NCI-H524 treated with DMSO at 0.1 percent for 48 hours (cell line): ENCODE data around the gene XXYLT1.
"Not testable (repeated sequence)": the region's sequence is repeated elsewhere in the genome, so short reads cannot be mapped to it uniquely, and the experiment has no call there.

Experiments used
- DNase-seq: peaks from one replicate; lab custom pipeline; 2025; lab: John Stamatoyannopoulos, UW

The XXYLT1 gene, protein sequence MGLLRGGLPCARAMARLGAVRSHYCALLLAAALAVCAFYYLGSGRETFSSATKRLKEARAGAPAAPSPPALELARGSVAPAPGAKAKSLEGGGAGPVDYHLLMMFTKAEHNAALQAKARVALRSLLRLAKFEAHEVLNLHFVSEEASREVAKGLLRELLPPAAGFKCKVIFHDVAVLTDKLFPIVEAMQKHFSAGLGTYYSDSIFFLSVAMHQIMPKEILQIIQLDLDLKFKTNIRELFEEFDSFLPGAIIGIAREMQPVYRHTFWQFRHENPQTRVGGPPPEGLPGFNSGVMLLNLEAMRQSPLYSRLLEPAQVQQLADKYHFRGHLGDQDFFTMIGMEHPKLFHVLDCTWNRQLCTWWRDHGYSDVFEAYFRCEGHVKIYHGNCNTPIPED

DNA sequence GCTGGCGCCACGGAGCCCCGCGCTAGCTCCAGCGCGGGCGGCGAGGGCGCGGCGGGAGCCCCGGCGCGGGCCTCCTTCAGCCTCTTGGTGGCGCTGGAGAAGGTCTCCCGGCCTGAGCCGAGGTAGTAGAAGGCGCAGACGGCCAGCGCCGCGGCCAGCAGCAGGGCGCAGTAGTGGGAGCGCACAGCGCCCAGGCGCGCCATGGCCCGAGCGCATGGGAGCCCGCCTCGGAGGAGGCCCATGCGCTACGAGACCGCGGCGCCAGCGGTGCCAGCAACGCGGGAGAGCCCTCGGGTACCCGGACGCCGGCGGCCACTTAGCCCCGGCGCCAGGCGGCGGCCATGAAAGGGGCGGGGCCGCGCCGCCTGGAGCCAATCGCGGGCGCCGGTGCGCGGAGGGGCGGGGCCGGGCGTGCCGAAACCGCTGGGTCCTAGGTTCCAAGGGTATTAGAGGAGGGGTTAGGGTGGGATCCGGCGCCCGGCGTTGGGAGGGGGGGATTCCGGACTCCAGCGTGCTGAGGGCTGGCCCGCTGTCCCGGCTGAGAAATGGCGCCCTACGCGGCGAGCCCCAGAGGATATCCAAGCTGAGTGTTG is at the start of gene XXYLT1:
Gene XXYLT1, minus strand, starts transcription at position 343 of the 593 bp plus-strand sequence. Its CDS starts 101 bp downstream, at position 242.
- peak; percentile 74 for DNase-seq

DNA sequence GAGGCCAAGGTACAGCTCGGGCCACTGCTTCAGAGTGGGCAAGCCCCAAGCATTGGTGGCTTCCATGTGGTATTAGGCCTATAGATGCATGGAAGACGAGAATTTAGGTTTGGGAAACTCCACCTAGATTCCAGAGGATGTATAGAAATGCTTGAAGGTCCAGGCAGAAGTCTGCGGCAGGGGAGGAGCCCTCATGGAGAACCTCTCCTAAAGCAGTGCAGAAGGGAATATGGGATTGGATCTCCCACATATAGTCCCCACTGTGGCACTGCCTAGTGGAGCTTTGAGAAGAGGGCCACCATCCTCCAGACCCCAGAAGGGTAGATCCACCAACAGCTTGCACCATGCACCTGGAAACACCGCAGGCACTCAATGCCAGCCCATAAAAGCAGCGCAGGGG is 48.1 kb upstream of the XXYLT1 start:
- no peak for DNase-seq

DNA sequence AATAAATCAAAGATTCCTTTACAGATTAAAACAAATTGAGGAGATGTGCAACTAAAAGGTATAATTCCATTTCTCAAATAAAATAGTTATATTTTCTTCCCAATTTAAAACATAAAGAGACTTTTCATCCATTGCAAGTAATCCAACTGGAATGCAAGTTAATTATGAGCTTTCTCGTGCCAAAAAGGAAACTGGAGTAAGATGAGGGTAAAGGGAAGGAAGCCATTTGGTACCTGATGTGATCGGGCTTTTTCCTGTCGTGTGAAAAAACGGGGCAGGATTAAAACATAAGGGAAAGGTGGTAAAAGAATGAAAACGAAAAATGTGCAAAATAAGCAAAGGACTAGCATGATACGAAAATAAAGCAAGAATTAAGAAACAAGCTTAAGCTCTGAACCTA is 41.8 kb upstream of the XXYLT1 start:
- no peak for DNase-seq

DNA sequence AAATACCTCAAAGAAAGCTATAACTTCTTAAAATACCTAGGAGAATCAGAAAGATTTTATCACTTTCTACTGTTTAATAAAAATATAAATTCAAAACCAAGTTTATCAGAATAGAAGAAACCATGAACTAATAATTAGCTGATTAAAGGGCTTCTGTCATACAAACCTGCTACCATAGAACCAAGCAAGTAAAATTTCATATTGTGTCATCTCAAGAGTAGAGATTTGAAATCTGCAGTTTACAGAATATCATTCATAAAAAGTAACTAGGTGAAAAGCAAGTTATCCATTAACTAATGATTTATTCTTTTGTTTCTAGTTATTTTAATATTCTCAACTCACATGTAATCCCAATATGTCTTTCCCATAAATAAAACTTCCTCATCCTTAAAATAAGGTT is 36.8 kb upstream of the XXYLT1 start:
- no peak for DNase-seq

DNA sequence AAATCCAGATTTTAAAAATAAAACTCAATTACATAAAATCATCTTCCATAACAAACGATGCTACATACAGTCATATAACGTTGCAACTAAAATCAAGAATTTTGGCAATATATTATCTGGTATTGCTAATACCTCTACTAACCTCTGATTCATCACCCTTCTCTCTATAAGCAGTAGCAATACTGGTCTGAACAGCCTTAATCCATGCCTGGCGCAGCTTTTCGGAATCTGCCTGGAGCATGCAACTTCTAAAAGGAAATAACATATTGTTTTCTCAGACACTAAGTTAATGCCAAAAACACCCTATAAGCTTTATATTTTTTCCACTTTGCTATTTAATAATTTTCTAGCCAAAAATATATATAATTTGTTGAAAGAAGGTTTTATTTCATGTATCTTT is 35.4 kb upstream of the XXYLT1 start:
- no peak for DNase-seq

DNA sequence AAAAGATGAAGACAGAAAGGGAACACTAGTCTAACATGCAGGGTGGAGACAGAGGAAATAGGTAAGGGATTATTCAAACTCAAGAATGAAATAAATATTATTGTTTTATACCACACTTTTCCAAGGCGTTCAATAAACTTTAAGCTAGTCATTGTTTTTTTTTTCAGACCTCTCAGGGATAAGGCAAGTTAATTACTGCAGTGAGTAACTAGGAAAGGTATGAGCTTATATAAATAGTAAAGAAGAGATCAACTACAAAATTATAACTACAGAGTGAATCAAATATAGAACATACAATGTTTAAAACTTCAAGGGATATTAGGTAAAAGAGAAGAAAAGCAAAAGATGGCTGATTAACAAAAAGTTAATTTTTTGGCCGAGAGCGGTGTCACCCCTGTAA is 31.5 kb upstream of the XXYLT1 start:
- DNase-seq: no peak

DNA sequence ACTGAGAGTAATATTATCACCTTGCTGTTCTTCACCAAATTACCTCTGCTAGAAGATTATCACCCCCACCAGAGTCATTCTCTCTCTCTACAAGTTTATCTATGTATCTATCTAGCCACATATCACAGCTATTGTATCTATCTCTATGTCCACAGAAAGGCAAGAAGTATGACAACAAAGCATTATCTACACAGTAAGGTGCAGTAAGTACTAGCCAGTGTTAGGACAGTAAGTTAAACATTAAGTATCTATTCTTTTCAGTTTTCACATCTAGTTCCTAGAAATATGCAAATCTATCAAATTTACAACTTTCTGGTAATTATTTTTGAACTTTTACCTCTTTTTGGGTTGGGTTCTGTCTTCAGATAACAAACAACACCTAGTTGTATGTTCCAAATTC is 26.5 kb upstream of the XXYLT1 start:
- DNase-seq: no peak

DNA sequence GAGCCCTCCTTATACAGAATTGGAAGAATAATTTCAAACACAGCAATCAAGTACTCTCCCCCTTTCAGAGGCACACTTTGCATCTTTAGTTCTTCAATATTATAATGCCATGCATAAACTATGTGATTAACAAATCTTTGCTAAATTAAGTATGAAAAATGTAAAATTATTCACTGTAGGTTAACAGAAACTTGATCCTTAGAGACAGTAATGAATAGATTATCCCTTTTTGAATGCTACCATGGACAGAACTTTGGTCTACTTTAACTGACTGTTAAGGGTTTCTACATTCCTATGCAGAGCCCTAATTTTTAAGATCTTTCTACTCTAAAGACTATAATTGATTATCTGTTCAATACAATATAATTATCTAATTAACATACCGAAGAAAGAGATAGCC is 25.7 kb upstream of the XXYLT1 start:
- DNase-seq: no peak

DNA sequence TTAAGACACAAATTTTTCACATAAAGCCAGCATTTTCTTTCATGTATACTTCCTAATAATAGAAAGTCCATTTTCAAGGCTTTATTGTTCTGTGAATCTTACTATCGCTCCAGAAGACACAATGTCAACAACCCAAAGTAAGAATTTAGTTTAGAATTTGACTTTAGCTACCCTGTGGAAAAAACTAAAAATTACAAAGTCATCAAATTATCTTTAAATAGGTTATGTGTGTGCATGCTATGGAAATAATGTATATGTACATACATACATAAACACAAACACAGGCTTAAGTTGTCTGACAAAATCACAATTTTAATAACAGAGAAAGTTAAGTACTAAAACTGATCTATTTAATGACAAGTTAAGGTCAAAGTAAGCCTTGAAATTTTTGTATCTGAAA is 20.2 kb upstream of the XXYLT1 start:
- DNase-seq: no peak

DNA sequence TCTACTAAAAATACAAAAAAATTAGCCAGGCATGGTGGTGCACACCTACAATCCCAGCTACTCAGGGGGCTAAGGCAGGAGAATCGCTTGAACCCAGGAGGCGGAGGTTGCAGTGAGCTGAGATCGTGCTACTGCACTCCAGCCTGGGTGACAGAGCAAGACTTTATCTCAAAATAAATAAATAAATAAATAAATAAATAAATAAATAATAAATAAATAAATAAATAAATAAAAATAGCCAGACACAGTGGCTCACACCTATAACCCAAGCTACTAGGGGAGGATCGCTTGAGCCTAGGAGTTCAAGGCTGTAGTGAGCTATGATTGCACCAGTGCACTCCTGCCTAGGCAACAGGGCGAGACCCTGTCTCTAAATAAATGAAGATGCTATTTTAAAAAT is 19.7 kb upstream of the XXYLT1 start:
- not testable (repeated sequence) for DNase-seq

DNA sequence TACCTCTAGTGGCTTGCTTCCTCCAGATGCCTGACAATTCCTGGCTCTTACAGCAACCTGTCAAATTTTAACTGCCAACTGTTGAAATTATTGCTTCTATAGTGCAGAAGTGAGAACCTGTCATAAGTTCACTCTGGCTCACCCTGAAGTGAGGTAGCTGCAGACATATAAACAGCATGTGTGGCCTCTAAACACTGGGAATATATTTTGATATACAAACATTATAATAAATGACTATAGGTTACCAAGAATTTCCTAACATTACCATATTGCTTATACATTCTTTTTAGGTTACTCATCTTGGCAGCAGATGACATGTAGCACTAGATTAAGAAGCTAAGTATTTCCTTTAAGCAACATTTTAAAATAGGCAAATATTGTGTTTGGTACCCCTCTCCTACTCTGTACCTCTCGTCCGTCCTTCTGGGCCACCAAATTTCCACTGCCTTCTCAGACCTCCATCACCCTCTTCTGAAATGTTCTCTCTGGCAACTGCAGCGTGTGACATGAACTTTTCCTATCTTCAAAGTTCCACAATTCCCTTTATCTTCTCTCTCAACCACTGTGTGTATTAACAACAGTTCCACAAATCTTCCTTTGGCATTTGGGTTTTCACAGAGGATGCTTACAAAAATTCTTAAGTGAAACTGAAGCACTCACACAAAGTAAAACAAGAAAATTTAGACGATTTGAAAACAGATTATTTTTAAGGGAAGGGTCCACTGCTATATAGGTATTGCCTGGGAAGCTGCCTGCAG is 15.3 kb upstream of the XXYLT1 start:
- no peak for DNase-seq

DNA sequence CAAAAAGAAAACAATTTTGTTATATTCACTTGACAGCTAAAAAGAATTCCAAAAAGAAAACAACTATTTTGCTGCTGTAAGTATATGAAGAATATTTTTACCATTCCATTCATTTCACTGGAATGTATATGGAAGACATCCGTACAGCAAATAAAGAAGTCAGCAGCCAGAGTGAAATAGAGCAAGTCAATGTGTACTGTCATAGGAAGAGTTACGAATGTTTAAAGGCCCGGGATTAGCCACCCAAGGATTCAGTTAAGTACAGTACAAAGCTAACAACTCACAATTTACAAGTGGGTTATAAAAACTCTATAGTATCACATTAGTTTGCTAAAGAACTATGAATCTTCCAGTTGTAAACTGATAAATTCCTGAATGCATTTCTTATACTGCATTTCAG is 14.4 kb upstream of the XXYLT1 start:
- DNase-seq: no peak

DNA sequence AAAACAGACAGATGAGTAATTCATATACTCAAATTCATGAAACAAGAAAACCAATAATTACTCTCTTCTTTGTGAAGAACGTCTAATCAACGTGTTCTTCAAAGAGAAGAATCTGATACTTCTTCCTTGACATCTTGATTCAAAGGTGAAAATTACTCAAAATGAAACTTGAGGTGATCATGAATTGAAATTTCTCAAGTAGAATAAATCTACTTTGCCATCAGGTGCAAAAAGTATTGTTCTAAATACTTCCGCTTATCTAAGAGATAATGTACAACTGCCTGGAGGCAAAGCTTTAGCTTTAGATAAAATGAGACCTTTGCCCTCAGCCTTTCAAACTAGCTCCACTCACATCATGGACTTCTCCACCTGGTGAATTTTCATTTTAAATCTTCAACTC is 13.9 kb upstream of the XXYLT1 start:
- no peak for DNase-seq

DNA sequence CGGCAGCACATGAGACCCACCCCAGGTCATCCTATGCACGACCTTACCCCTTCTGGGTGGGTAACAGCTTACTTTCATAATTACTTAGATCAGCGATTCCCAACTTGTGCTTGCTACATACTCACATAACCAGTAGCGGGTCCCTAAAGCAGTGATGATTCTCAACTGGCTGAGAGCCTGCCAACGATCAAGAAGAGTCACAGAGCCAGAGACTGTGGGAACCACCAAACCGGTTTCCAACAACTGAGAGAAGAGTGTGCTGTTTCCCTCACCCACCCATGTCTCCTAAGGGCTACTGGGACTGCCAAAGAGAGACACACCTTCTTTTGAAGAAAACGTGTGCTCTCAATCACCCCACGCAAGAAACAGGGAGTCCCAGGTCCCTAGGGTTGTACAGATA is 12.0 kb upstream of the XXYLT1 start:
- no peak for DNase-seq

DNA sequence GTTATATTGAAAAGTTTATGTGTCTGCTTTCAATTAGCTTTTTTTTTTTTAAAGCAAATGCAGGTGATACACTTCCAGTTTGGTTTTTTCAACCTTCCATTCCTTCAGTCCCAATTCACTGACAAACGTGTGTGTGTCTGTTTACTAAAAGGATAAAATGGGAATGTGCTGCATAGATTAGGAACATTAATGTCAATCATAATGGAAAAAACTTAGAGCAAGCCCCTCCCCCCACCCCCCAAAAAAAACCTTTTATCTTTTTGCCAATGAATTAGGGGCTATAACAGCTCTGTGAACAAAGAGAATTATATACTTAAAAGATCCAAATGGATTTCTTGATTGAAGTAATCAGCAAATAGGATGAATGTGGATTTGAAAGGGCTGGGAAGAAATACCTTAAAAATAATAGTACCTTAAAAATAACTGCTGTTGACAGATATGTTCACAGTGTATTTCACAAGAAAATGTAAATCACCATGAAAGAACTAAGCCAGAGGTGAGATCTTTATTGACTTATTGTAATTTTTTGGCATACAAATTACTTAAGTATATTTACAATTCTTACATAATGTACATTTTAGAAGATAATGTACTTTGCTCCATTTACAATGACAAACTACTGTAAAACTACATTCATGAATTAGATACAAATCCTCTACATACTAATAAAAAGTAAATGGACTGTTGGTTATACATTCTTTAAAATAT is 3.5 kb upstream of the XXYLT1 start:
- DNase-seq: no peak

DNA sequence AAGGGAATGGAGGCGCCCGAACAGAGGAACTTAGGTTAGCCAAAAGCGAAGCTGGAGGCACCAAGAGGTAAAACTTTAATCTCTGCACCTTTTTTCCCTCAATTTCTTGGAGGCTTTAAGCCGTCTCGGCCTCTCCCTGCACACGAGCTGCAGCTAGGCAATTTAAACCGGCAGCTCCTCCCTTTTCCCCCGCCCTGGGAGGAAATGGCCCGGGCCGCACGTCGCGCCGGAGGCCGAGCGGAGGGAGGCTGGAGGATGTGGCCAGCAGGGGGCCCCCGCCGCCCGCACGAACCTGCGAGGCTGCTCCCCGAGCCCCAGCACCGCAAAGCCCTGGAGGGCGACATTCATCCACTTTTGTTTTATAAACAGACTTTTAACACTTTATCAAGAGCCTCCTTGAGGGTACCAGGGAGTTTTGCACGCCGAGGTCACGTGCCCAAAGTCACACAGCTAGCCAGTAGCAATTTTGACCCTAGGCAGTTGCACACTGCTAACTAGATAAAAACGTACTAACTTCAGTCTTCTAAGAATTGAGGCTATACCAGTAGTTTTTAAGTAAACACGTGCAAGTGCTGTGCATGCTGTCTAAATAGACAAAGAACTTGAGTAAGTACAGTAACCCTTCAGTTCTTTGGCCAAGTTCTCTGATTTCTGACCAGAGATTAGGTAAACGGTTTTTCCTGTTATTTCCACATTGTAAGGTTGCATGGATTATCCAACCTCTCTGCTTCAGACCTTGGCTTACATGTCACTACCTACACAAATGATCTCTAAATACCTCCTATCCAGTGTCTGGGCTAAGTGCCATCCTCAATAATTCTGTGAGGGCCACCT is 668 bp upstream of the XXYLT1 start:
- DNase-seq: peak; percentile 74

DNA sequence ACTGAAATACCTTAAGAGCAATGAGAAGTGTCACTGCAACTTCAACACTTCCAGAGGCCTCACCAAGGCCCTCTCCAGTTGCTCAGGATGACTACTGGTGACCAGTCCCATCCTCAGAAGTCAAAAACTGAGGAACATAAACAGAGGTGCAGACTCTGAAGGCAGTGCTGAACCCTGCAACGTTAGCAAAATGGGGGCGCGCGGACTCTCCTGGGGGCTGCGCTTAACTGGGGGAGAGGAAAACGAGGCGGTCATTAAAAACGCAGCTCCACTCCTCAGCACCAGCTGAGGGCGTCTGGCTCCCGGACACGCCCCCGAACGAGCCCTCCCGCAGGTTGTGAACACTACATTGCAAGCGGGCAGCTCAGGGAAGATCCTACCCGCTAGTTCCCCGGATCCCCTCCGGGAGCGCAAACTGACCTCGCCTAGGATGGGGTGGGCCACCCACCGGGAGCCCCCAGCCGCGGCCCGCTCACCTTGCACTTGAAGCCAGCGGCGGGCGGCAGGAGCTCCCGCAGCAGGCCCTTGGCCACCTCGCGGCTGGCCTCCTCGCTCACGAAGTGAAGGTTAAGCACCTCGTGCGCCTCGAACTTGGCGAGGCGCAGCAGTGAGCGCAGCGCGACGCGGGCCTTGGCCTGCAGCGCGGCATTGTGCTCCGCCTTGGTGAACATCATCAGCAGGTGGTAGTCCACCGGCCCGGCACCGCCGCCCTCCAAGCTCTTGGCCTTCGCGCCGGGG is 711 bp downstream of the XXYLT1 start:
- peak; percentile 10 for DNase-seq

DNA sequence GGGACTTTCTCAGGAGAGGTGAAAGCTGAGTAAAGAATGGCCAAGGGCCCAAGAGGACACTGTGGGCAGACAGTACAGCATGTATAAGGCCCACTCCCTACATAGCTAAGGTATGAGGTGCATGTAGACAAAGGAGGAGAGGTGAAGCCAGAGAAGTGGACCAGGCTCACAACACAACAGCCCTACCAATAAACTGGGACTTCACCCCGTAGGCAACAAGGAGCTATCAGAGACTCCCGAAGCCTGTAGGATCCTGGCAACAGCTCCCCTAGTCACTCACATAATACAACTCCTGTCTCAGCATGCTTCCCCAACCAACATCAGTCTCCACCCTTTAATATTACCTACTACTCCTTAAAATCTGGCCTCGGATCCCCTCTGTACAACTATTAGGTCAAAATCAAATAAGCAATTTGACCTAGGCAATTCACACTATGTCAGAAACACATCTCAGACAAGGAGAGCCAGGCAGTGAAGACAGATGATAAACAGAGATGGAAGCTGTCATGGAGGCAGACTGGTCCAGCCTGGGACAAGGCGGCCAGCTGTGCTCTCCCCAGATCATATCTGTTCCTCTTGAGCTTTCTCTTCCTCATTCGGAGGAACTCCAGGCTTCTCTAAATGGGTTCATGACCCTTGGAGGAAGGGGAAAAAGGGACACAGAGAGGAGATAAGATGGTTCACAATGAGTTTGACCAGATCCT is 1.4 kb downstream of the XXYLT1 start:
- no peak for DNase-seq

DNA sequence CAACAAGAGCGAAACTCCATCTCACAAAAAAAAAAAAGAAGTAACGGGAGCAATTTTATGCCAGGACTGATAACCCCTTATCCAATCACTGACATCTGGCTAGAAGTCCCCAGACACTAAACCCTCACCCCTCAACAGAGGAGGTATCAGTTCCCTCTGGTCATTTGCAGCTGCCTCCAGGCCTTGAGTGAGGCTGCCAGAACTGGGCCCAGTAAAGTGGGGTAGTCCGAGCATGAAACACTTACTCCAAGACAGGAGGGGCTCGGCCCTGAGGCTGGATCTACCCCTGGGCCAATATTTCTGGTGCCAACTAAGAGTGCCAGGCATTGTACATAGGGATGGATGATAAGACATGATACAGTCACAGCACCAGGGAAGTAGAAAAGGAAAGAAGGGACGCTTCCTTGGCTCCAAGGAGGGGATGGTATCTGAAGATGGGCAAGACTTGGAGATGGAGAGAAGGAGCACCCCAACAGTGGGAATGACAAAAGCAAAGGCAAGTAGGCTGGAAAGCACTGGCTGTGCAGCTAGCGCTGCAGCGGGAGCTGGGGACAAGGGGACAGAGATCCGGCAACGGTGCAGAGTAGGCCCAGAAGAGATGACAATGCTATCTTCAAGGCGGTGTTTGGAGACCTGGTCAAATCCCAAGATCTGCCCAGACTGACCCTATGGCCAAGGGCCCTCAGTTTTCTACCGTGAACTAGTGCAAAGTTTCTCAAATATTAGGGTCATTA is 2.2 kb downstream of the XXYLT1 start:
- no peak for DNase-seq

DNA sequence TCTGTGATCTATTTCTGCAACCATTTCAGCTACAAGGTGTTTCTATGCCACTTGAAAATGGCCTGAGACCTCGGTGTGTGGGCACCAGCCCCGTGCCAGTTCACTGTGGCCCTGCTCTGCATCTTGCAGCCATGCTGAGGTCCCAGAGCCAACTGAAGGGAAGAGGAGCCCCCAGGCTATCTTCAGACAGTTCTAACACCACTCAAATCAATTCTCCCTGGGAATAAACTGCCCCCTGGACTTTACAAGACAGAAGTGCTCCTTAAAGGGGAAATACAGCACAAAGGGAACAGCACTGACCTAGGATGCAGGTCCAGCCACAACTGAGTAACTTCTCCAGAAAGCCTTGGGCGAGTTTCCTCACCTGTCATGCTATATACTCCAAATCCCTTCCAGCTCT is 3.9 kb downstream of the XXYLT1 start:
- DNase-seq: no peak
